Erythroblast (primary cell): Measurements from ENCODE around the gene OTOP3.

Experiments used
- GATA1 ChIP-seq: IDR thresholded peaks from 2 replicates; pipeline ENCODE4 v1.6.1; 2011; ENCODE audit warnings: low read depth, mild to moderate bottlenecking, control low read depth, low read length, moderate library complexity
- POLR2A ChIP-seq: IDR thresholded peaks from 2 replicates; pipeline ENCODE4 v1.6.1; 2011; ENCODE audit warnings: mild to moderate bottlenecking, low read length

DNA sequence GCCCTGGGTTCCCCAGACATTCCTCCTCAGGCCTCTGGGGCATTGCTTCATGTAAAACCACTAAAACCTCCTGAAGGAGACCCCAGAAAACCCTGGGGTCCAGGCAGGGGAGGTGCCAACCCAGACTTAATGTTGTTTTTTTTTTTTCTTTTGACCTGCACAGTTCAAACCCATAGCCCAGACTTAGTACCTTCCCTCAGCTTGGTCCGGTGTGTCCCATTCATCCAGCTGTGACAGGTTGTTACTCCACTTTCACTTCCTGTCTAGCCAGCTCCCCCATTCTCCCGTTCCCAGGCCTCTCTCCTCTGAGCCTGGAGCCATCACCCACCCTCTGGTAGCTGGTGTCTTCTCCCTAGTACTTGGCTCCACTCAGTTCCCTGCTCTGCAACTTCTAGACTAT is 56.5 kb downstream of the OTOP3 start:
- TF ChIP-seq POLR2A = no peak
- no peak for TF ChIP-seq GATA1
